Breast epithelium (tissue), 3 donors: ENCODE results near the gene TIAM2.

Source experiments
- CTCF ChIP-seq, 3 donors: fragments of 450-650 bp; IDR thresholded peaks; one replicate each; pipeline ENCODE4 v1.5.1; 2016 to 2017; ENCODE audit warnings: antibody characterized with exemption in 3 of 3, mild to moderate bottlenecking in 3 of 3, moderate library complexity in 3 of 3
- POLR2A ChIP-seq: fragments of 450-650 bp; IDR thresholded peaks from one replicate; pipeline ENCODE4 v1.6.1; 2016; ENCODE audit warnings: antibody characterized with exemption, mild to moderate bottlenecking, moderate library complexity
- POLR2AphosphoS5 ChIP-seq, 3 donors: sonication (generic); formaldehyde crosslinking; IDR thresholded peaks; one replicate each; pipeline ENCODE4 v1.6.1; 2017; ENCODE audit warnings: antibody characterized with exemption in 3 of 3

GRCh38 chr6:155022721-155023120 lies 27.6 kb downstream of the TIAM2 start:
- TF ChIP-seq CTCF (IDR thresholded peaks at IDR 0.05) (no peak), POLR2AphosphoS5 (IDR thresholded peaks at IDR 0.05) (no peak), POLR2A (no peak)
